Sigmoid colon (tissue), 7 donors: ENCODE measurements around the gene PACRG. TPM values are rescaled to one million over a fixed set of nuclear protein-coding genes. Genes with fewer than 3 reads are reported as not detected.

Experiments
- DNase-seq: peaks from one replicate; pipeline ENCODE4 v3.0.0-alpha.2; 2019
- H3K27ac ChIP-seq, 4 donors: fragments of 200-600 bp; sonication (generic); one replicate each; pipeline ENCODE4 v1.5.1; 2016 to 2019; ENCODE audit warnings: mild to moderate bottlenecking in 1 of 4
- H3K27me3 ChIP-seq, 3 donors: fragments of 200-600 bp; sonication (generic); one replicate each; pipeline ENCODE4 v1.5.1; 2019; ENCODE audit warnings: mild to moderate bottlenecking in 1 of 3
- H3K36me3 ChIP-seq, 4 donors: fragments of 200-600 bp; sonication (generic); one replicate each; pipeline ENCODE4 v1.5.1; 2016 to 2019
- H3K4me1 ChIP-seq, 4 donors: fragments of 200-600 bp; sonication (generic); one replicate each; pipeline ENCODE4 v1.5.1; 2017 to 2019
- H3K4me3 ChIP-seq, 4 donors: fragments of 200-600 bp; sonication (generic); one replicate each; pipeline ENCODE4 v1.5.1; 2017 to 2019; ENCODE audit warnings: mild to moderate bottlenecking in 2 of 4, moderate library complexity in 1 of 4
- H3K9me3 ChIP-seq, 4 donors: fragments of 200-600 bp in 3 of 4; sonication (generic) in 3 of 4; one replicate each; pipeline versions ENCODE4 v1.5.1 to v1.6.1; 2013 to 2019
- CTCF ChIP-seq, 4 experiments: fragments of 450-650 bp in 3 of 4; fragments of 200-600 bp in 1 of 4; IDR thresholded peaks; one replicate each; pipeline ENCODE4 v1.5.1; 2016 to 2019; ENCODE audit warnings: antibody characterized with exemption in 4 of 4, mild to moderate bottlenecking in 3 of 4, moderate library complexity in 2 of 4
- EP300 ChIP-seq, 4 donors: sonication (generic); formaldehyde crosslinking; IDR thresholded peaks; one replicate each; pipeline ENCODE4 v1.6.1; 2017; ENCODE audit warnings: antibody characterized with exemption in 4 of 4
- POLR2A ChIP-seq, 2 donors: fragments of 450-650 bp; IDR thresholded peaks; one replicate each; pipeline ENCODE4 v1.6.1; 2016; ENCODE audit warnings: antibody characterized with exemption in 2 of 2, mild to moderate bottlenecking in 2 of 2, moderate library complexity in 2 of 2
- POLR2AphosphoS5 ChIP-seq, 4 donors: sonication (generic); formaldehyde crosslinking; IDR thresholded peaks; one replicate each; pipeline ENCODE4 v1.6.1; 2017; ENCODE audit warnings: antibody characterized with exemption in 4 of 4
- WGBS, 2 donors: extraction: QIAGEN DNeasy Blood & Tissue Kit; methylation state at CpG; one replicate each; pipeline ENCODE4 v1.1.7; 2013; 5-methylcytosine and 5-hydroxymethylcytosine counted together
- intact Hi-C: fragments of 100-400 bp; cut with DNase I; formaldehyde crosslinking; loops from one replicate; pipeline ENCODE4 v1.15.1; 2023
- polyA plus RNA-seq, 3 donors: library from polyadenylated mRNA; stranded (reverse); fragments of 200-250 nt; gene quantifications; one replicate each; pipeline ENCODE4 v1.2.3, GENCODE V29; 2013
- total RNA-seq, 4 donors: library from RNA; depleted of rRNA; stranded (reverse); fragments of >200 nt; gene quantifications; one replicate each; pipeline ENCODE4 v1.1.0, GENCODE V29; 2016
- donor health status: healthy with polysubstance abuse.
- donor health status: Bipolar disorder and iron deficiency.
- donor health status: healthy.

The PACRG gene
- total and polyA plus RNA-seq, 7 donors, result 0.12 to 6.9 (median 0.95) TPM; not detected in 2

DNA sequence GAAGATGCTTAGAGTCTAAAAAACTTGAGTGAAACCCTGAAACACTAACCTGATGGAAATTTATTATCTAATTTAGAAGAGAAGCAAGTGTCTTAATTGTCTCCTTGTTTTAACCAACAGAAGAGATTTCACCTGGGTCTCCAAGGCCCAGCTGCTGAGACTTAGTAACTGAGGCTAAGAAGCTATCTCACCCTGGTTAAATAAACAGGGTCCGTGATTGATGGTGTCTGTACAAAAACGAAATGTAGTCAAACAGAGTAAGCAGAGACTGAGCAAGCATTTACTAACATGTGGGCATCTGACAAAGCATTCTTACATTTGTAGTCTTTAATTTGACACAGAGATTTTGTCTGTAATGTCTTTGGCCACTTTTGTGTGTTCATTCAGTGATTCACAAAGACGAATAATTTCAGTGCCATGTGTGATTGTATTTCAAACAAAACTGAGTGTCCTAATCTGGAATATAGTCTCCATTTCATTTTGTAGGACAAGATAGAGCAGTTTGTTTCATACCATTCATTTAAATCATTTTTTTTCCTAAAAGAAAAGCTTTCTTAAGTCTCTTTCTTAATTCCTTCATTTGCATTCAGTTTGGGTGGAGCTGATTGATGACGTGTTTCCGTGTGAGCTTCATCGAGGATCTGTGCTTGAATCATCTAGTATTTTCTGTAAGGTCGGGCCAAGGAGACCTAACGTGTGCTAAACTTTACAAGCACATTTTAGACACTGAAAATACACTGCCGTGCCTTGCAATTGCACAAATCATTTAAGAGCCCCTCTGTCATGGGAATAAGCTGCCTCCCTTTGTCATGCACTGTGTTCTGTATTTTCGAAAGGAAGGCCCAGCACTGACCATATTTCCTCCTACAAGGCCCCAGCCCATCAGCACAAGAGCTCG, 516.2 kb downstream of the PACRG start:
- Histone ChIP-seq H3K27ac (no peak overlapping the region), H3K4me3 (no peak overlapping the region), H3K36me3 (no peaks in the 10 kb centered on the region), H3K27me3 (no peaks in the 10 kb centered on the region), H3K9me3 (no peaks in the 10 kb centered on the region), H3K4me1 (no peaks in the 10 kb centered on the region)
- WGBS, 2 donors, result 70 to 77% methylated on average over 11 of the region's 11 CpGs
- DNase-seq, result no peak
- intact Hi-C loops, result no loop called here
- TF ChIP-seq EP300 (IDR thresholded peaks at IDR 0.05) (no peak), POLR2A (IDR thresholded peaks at IDR 0.05) (no peak), POLR2AphosphoS5 (IDR thresholded peaks at IDR 0.05) (no peak), CTCF (IDR thresholded peaks at IDR 0.05) (no peak)

DNA sequence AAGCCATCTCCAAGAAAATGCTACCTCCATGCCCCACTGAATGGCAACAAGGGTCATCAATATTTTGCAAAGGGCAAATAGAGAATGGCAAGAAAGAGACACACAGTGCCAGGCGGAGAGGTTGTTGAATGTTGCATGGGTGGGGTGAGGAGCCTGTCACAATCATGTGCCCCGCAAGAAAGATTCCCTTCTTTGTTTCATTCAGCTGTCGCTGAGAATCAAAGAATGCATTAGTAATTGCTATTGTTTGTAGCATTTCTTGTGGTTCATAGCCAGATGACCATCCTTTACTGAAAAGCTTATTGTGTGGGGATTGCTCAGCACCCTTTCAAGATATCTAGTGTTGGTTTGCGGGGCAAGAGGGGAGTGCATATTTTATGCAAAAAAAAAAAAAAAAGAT, 520.3 kb downstream of the PACRG start:
- Histone ChIP-seq H3K27ac (no peak overlapping the region), H3K9me3 (peaks cover 0 to 3% (median 0%) of the 10 kb centered on the region in 4 donors), H3K4me3 (no peak overlapping the region), H3K36me3 (no peaks in the 10 kb centered on the region), H3K27me3 (no peaks in the 10 kb centered on the region), H3K4me1 (no peaks in the 10 kb centered on the region)
- no peak for DNase-seq
- WGBS, 2 donors, result 91 to 92% methylated on average over 4 of the region's 4 CpGs
- intact Hi-C loops, result no loop called here
- TF ChIP-seq POLR2A (IDR thresholded peaks at IDR 0.05) (no peak), POLR2AphosphoS5 (IDR thresholded peaks at IDR 0.05) (no peak), CTCF (IDR thresholded peaks at IDR 0.05) (no peak), EP300 (IDR thresholded peaks at IDR 0.05) (no peak)

DNA sequence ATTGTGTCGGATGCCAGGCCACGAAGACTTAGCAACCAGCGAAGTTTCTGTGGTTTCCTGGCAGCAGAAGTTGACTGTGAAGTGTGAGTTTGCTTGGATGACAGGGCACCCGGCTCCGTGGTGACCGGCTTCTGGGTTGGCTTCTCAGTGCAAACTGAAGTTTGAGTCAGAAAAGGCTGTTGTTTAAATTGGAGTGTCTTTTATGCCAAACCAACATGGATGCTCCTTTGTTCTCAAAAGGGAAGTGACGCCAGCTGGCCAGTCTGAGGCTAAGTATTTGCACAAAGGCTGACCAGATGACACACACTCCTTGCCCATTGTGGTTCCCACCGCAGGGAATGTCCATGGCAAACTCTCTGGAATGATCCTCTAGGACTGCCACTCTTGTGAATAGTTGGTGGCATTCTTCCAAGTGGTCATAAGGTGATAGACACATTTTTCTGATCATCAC, 521.9 kb downstream of the PACRG start:
- no peak for DNase-seq
- intact Hi-C loops, result no loop called here
- no peaks in the 10 kb centered on the region for H3K4me1 ChIP-seq
- H3K4me3 ChIP-seq, result no peak overlapping the region
- peaks cover 0 to 3% (median 0%) of the 10 kb centered on the region in 4 donors for H3K9me3 ChIP-seq
- H3K27ac ChIP-seq, result no peak overlapping the region
- 55 to 79% methylated on average over 8 of the region's 8 CpGs for WGBS, 2 donors
- H3K27me3 ChIP-seq, result no peaks in the 10 kb centered on the region
- no peak for TF ChIP-seq CTCF (IDR thresholded peaks at IDR 0.05)
- no peak for TF ChIP-seq POLR2AphosphoS5 (IDR thresholded peaks at IDR 0.05)
- TF ChIP-seq POLR2A (IDR thresholded peaks at IDR 0.05), result no peak
- TF ChIP-seq EP300 (IDR thresholded peaks at IDR 0.05), result no peak
- H3K36me3 ChIP-seq, result no peaks in the 10 kb centered on the region

DNA sequence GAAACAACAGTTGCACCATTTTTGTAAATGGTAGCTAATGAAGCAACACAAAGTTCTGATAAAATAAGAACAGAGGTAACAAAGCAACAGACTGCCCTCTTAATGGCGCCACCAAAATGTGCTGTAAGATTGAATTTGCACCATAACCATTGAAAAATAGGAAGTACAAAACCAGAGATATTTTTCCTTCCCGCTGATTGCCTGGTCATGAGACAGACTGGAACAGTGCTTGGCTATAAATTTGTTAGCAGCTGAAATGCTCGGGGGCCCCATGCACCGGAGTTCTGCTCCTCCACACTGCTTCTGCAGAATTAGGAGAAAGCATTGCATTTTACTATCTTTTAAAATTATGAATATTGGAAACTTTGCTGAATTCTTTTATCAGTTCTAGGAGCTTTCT, 522.3 kb downstream of the PACRG start:
- Histone ChIP-seq H3K27ac (no peak overlapping the region), H3K4me3 (no peak overlapping the region), H3K36me3 (no peaks in the 10 kb centered on the region), H3K27me3 (no peaks in the 10 kb centered on the region), H3K9me3 (peaks cover 0 to 3% (median 0%) of the 10 kb centered on the region in 4 donors), H3K4me1 (no peaks in the 10 kb centered on the region)
- no peak for TF ChIP-seq CTCF (IDR thresholded peaks at IDR 0.05)
- TF ChIP-seq POLR2A (IDR thresholded peaks at IDR 0.05), result no peak
- TF ChIP-seq EP300 (IDR thresholded peaks at IDR 0.05), result no peak
- no peak for TF ChIP-seq POLR2AphosphoS5 (IDR thresholded peaks at IDR 0.05)
- intact Hi-C loops, result no loop called here
- no peak for DNase-seq
- WGBS, 2 donors, result 56 to 85% methylated on average over 4 of the region's 4 CpGs
